Measurements from ENCODE around the gene TRAM2. TPM values are rescaled to one million over a fixed set of nuclear protein-coding genes. Genes with fewer than 3 reads are reported as not detected.

Gene TRAM2
- total and polyA plus RNA-seq, 9 of the 15 experiments (the other 6 are each of a cell fraction or from before 2014, with no cell fraction given): 2.6 to 13.3 (median 8.9) TPM

- TF ChIP-seq SIN3A (IDR thresholded peaks at IDR 0.05; ENCODE audit: borderline replicate concordance in 2 of 2, control insufficient read depth in 1 of 2, low read depth in 2 of 2, low read length in 2 of 2) (no peak), ZNF282 (CRISPR knock-in tag; IDR thresholded peaks at IDR 0.05) (no peak), MTA1 (IDR thresholded peaks at IDR 0.05; ENCODE audit: borderline replicate concordance) (peak; percentile 67; the same call in 1 of the 2 replicates), ZNF121 (CRISPR knock-in tag; conservative IDR thresholded peaks at IDR 0.05) (no peak), FOXP1 (CRISPR knock-in tag; IDR thresholded peaks at IDR 0.05) (no peak), MXI1 (IDR thresholded peaks at IDR 0.05; ENCODE audit: low read depth, low read length) (0 out of 2 replicates have a peak, but pooled peaks have one; percentile 6), EWSR1 (IDR thresholded peaks at IDR 0.05; ENCODE audit: borderline replicate concordance, low read depth, partially characterized antibody) (no peak), CREB1 (IDR thresholded peaks at IDR 0.05) (peak; percentile 62), CREB1 (CRISPR knock-in tag; IDR thresholded peaks at IDR 0.05) (peak; percentile 58; the same call in 1 of the 2 replicates), UBTF (IDR thresholded peaks at IDR 0.05; ENCODE audit: borderline replicate concordance in 1 of 2, low read depth in 2 of 2, low read length in 2 of 2) (no peak), ZNF184 (CRISPR knock-in tag; IDR thresholded peaks at IDR 0.05) (no peak), ZC3H11A (IDR thresholded peaks at IDR 0.05; ENCODE audit: low read depth, low read length) (no peak), CXXC5 (CRISPR knock-in tag; IDR thresholded peaks at IDR 0.05) (peak; percentile 48), TAF7 (tag; IDR thresholded peaks at IDR 0.05) (no peak), CHD1 (IDR thresholded peaks at IDR 0.05; ENCODE audit: low read length) (no peak), FOSL1 (tag; conservative IDR thresholded peaks at IDR 0.05) (peak; percentile 96), FOXK1 (CRISPR knock-in tag; IDR thresholded peaks at IDR 0.05; ENCODE audit: borderline replicate concordance) (no peak), MAFG (tag; conservative IDR thresholded peaks at IDR 0.05) (no peak)
- TF ChIP-seq, protein P1, sequence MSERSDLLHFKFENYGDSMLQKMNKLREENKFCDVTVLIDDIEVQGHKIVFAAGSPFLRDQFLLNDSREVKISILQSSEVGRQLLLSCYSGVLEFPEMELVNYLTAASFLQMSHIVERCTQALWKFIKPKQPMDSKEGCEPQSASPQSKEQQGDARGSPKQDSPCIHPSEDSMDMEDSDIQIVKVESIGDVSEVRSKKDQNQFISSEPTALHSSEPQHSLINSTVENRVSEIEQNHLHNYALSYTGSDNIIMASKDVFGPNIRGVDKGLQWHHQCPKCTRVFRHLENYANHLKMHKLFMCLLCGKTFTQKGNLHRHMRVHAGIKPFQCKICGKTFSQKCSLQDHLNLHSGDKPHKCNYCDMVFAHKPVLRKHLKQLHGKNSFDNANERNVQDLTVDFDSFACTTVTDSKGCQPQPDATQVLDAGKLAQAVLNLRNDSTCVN (CRISPR knock-in tag; IDR thresholded peaks at IDR 0.05): no peak
- TF ChIP-seq, protein P2, sequence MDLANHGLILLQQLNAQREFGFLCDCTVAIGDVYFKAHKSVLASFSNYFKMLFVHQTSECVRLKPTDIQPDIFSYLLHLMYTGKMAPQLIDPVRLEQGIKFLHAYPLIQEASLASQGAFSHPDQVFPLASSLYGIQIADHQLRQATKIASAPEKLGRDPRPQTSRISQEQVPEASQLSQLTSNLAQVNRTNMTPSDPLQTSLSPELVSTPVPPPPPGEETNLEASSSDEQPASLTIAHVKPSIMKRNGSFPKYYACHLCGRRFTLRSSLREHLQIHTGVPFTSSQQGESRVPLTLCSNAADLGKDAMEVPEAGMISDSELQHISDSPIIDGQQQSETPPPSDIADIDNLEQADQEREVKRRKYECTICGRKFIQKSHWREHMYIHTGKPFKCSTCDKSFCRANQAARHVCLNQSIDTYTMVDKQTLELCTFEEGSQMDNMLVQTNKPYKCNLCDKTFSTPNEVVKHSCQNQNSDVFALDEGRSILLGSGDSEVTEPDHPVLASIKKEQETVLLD (IDR thresholded peaks at IDR 0.05): 0 out of 2 replicates have a peak, but pooled peaks have one; percentile 9
- TF ChIP-seq, protein P3, sequence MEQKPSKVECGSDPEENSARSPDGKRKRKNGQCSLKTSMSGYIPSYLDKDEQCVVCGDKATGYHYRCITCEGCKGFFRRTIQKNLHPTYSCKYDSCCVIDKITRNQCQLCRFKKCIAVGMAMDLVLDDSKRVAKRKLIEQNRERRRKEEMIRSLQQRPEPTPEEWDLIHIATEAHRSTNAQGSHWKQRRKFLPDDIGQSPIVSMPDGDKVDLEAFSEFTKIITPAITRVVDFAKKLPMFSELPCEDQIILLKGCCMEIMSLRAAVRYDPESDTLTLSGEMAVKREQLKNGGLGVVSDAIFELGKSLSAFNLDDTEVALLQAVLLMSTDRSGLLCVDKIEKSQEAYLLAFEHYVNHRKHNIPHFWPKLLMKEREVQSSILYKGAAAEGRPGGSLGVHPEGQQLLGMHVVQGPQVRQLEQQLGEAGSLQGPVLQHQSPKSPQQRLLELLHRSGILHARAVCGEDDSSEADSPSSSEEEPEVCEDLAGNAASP (IDR thresholded peaks at IDR 0.05): peak; percentile 98
Observed at GRCh38 chr6:52503851-52504781, 72.7 kb downstream of the TRAM2 start (continued).
